SK-N-SH (cell line): ENCODE data around the gene GPC4. TPM values are rescaled to one million over a fixed set of nuclear protein-coding genes. Genes with fewer than 3 reads are reported as not detected.

Source experiments
- CTCF ChIA-PET: fragments of 300-600, 350-600 bp; formaldehyde crosslinking; extraction: SDS; loops from one replicate; lab custom pipeline; 2021; lab: Yijun Ruan, JAX
- POLR2A ChIA-PET: fragments of 350-600 bp; sonication (Branson Sonifier 250); formaldehyde crosslinking; extraction: SDS; loops from one replicate; lab custom pipeline; 2020; ENCODE audit warnings: antibody characterized with exemption, inconsistent platforms; lab: Yijun Ruan, JAX
- DNase-seq: peaks from one replicate; pipeline ENCODE4 v3.0.0; 2012
- H2AFZ ChIP-seq: fragments of 200-600 bp; sonication (generic); 2 replicates; pipeline ENCODE4 v1.8.1; 2016; ENCODE audit warnings: antibody characterized with exemption, mild to moderate bottlenecking, low read depth
- H3F3A ChIP-seq: fragments of 200-600 bp; sonication (generic); replicated peaks from 2 replicates; pipeline ENCODE3; 2016; ENCODE audit warnings: antibody characterized with exemption, mild to moderate bottlenecking; ENCODE audit not compliant: insufficient read depth
- H3K27ac ChIP-seq, 2 experiments: fragments of 200-500 bp in 1 of 2; fragments of 200-600 bp in 1 of 2; sonication (Bioruptor generic) in 1 of 2; sonication (generic), shearing (Covaris generic) in 1 of 2; 2 replicates each; pipeline versions ENCODE4 v1.5.1 to v1.6.1; 2014 to 2016; ENCODE audit warnings: low read depth in 2 of 2, inconsistent platforms in 1 of 2, low read length in 1 of 2, mild to moderate bottlenecking in 1 of 2, mixed read lengths in 1 of 2
- H3K27me3 ChIP-seq: fragments of 200-600 bp; sonication (generic), shearing (Covaris generic); 2 replicates; pipeline ENCODE4 v1.6.1; 2016; ENCODE audit warnings: mixed run types; ENCODE audit not compliant: insufficient read depth
- H3K36me3 ChIP-seq, 2 experiments: fragments of 200-500 bp in 1 of 2; fragments of 200-600 bp in 1 of 2; sonication (Bioruptor generic) in 1 of 2; sonication (generic) in 1 of 2; replicated peaks in 1 of 2; 2 replicates each; pipeline versions ENCODE3 to v1.5.1; 2014 to 2016; ENCODE audit warnings: low read length in 1 of 2, mild to moderate bottlenecking in 1 of 2; ENCODE audit not compliant: insufficient read depth in 2 of 2, control insufficient read depth in 1 of 2
- H3K4me1 ChIP-seq, 2 experiments: fragments of 200-500 bp in 1 of 2; fragments of 200-600 bp in 1 of 2; sonication (Bioruptor generic) in 1 of 2; sonication (generic), shearing (Covaris generic) in 1 of 2; 2 replicates each; pipeline versions ENCODE4 v1.5.1 to v1.6.1; 2014 to 2016; ENCODE audit warnings: low read depth in 1 of 2, low read length in 1 of 2, mixed run types in 1 of 2; ENCODE audit not compliant: insufficient read depth in 2 of 2, control insufficient read depth in 1 of 2
- H3K4me2 ChIP-seq: fragments of 200-600 bp; sonication (generic), shearing (Covaris generic); 2 replicates; pipeline ENCODE4 v1.6.1; 2017; ENCODE audit warnings: mixed run types
- H3K4me3 ChIP-seq, 2 experiments: fragments of 200-500 bp in 1 of 2; fragments of 200-600 bp in 1 of 2; sonication (Bioruptor generic) in 1 of 2; sonication (generic), shearing (Covaris generic) in 1 of 2; 2 replicates each; pipeline versions ENCODE4 v1.5.1 to v1.8.1; 2014 to 2016; ENCODE audit warnings: low read depth in 2 of 2, inconsistent platforms in 1 of 2, low read length in 1 of 2, mild to moderate bottlenecking in 1 of 2, mixed read lengths in 1 of 2, moderate library complexity in 1 of 2
- H3K79me2 ChIP-seq: fragments of 200-600 bp; sonication (generic); 2 replicates; pipeline ENCODE4 v1.8.1; 2017; ENCODE audit warnings: mild to moderate bottlenecking; ENCODE audit not compliant: insufficient read depth
- H3K9ac ChIP-seq: fragments of 200-600 bp; sonication (generic); 2 replicates; pipeline ENCODE4 v1.6.1; 2017; ENCODE audit warnings: mixed run types
- H3K9me2 ChIP-seq: fragments of 200-600 bp; sonication (generic); 2 replicates; pipeline ENCODE4 v1.6.1; 2017; ENCODE audit warnings: mixed run types
- H3K9me3 ChIP-seq: fragments of 200-600 bp; sonication (generic); 2 replicates; pipeline ENCODE4 v1.6.1; 2017; ENCODE audit warnings: mixed run types, mild to moderate bottlenecking, moderate library complexity
- H4K20me1 ChIP-seq: fragments of 200-600 bp; sonication (generic); 2 replicates; pipeline ENCODE4 v1.6.1; 2017; ENCODE audit warnings: mild to moderate bottlenecking, mixed run types; ENCODE audit not compliant: insufficient read depth
- CTCF ChIP-seq: fragments of 200-600 bp; sonication (generic); IDR thresholded peaks from 2 replicates; pipeline ENCODE4 v1.6.1; 2017; ENCODE audit warnings: antibody characterized with exemption, mild to moderate bottlenecking, moderate library complexity
- ELF1 ChIP-seq: IDR thresholded peaks from 2 replicates; pipeline ENCODE4 v1.4.0; 2012
- EZH2phosphoT487 ChIP-seq: fragments of 200-600 bp; sonication (generic); IDR thresholded peaks from 2 replicates; pipeline ENCODE4 v1.6.1; 2017; ENCODE audit warnings: low read depth, mixed run types, mild to moderate bottlenecking, antibody characterized with exemption, moderate library complexity, borderline replicate concordance
- FOXM1 ChIP-seq: IDR thresholded peaks from 2 replicates; pipeline ENCODE4 v1.4.0; 2012; ENCODE audit warnings: low read depth, mild to moderate bottlenecking
- GABPA ChIP-seq: IDR thresholded peaks from 2 replicates; pipeline ENCODE4 v1.4.0; 2012; ENCODE audit warnings: low read depth, mild to moderate bottlenecking
- MXI1 ChIP-seq: IDR thresholded peaks from 2 replicates; pipeline ENCODE4 v1.6.1; 2012; ENCODE audit warnings: mild to moderate bottlenecking, low read depth, low read length, improper control_type of control experiment
- RAD21 ChIP-seq: IDR thresholded peaks from 2 replicates; pipeline ENCODE4 v1.6.1; 2012; ENCODE audit warnings: mild to moderate bottlenecking, low read length
- SIN3A ChIP-seq: IDR thresholded peaks from 2 replicates; pipeline ENCODE4 v1.6.1; 2012; ENCODE audit warnings: low read depth, mild to moderate bottlenecking, low read length, moderate library complexity, borderline replicate concordance
- SMC3 ChIP-seq: IDR thresholded peaks from 2 replicates; pipeline ENCODE4 v1.6.1; 2012; ENCODE audit warnings: low read depth, low read length, improper control_type of control experiment
- TEAD4 ChIP-seq: IDR thresholded peaks from 2 replicates; pipeline ENCODE4 v1.4.0; 2012; ENCODE audit warnings: mild to moderate bottlenecking, borderline replicate concordance; ENCODE audit not compliant: insufficient read depth
- YY1 ChIP-seq: IDR thresholded peaks from 2 replicates; pipeline ENCODE4 v1.4.0; 2012; ENCODE audit warnings: low read depth, mild to moderate bottlenecking
- WGBS: methylation state at CpG from one replicate; pipeline ENCODE4 v1.1.6; 2017; ENCODE audit warnings: low lambda C conversion rate; 5-methylcytosine and 5-hydroxymethylcytosine counted together
- polyA plus RNA-seq, 3 experiments: library from polyadenylated mRNA; depleted of rRNA; stranded (reverse); fragments of >200 nt; gene quantifications; 2 replicates each; pipeline ENCODE4 v1.2.3, GENCODE V29; 2012
- TF ChIP-seq, protein P1 (sequence below): fragments of 150-350 bp; IDR thresholded peaks from 2 replicates; pipeline ENCODE4 v1.6.1; 2016; ENCODE audit warnings: mild to moderate bottlenecking, low read depth, low read length

The GPC4 gene
- polyA plus RNA-seq, 1 of the 3 experiments (the other 2 are of a cell fraction), result 0.16 TPM

DNA sequence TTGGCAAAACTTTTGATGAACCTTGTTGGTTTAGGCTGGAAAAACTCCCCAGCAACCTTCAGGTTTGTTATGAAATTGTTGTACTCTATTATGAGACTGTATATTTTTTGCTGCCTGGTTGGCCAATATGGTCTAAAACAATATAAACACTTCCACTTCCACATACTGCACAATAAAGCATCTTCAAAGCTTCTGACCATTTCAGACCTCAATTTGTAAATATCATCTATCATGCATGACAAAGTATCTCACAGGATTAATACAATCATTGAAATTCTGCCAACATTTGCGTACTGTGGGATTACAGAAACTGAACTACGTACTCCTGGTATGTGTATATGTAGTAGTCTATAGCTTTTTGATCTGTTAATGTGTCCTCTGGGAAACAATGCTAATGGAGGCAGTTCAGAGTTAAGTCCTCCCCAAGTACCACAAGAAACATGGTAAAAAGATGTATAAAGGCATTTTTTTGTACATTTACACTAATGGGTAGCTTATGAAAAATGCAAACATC, 40.4 kb downstream of the GPC4 start (continued):
- no peak for TF ChIP-seq SIN3A

- no peaks in the 10 kb centered on the region; a peak in 1 of 4 replicates for H3K4me1 ChIP-seq
- no peak overlapping the region for H3K9ac ChIP-seq
- CTCF ChIA-PET, result no interaction called here
- WGBS, result 21% methylated on average over 2 of the region's 2 CpGs
- H3K27ac ChIP-seq, result no peak overlapping the region
- 0 out of 2 replicates have a peak, but pooled peaks cover 2% of the 10 kb centered on the region for H4K20me1 ChIP-seq
- TF ChIP-seq SMC3, result no peak
- no peak for TF ChIP-seq ELF1
- TF ChIP-seq MXI1, result no peak
- TF ChIP-seq YY1, result no peak
- no peak for TF ChIP-seq CTCF
- TF ChIP-seq RAD21, result no peak
- no peak for TF ChIP-seq GABPA
- no peaks in the 10 kb centered on the region for H3F3A ChIP-seq
- H2AFZ ChIP-seq, result no peak overlapping the region
- H3K4me2 ChIP-seq, result no peak overlapping the region
- no peaks in the 10 kb centered on the region for H3K79me2 ChIP-seq
- no peak overlapping the region for H3K4me3 ChIP-seq
- H3K9me3 ChIP-seq, result no peaks in the 10 kb centered on the region
- DNase-seq, result no peak
- H3K36me3 ChIP-seq, result no peaks in the 10 kb centered on the region
- H3K9me2 ChIP-seq, result no peaks in the 10 kb centered on the region
- no peaks in the 10 kb centered on the region; the same call in 1 of the 2 replicates for H3K27me3 ChIP-seq
- POLR2A ChIA-PET, result no interaction called here
Measured at GRCh38 chrX:133373386-133374079, 41.8 kb downstream of the GPC4 start.

DNA sequence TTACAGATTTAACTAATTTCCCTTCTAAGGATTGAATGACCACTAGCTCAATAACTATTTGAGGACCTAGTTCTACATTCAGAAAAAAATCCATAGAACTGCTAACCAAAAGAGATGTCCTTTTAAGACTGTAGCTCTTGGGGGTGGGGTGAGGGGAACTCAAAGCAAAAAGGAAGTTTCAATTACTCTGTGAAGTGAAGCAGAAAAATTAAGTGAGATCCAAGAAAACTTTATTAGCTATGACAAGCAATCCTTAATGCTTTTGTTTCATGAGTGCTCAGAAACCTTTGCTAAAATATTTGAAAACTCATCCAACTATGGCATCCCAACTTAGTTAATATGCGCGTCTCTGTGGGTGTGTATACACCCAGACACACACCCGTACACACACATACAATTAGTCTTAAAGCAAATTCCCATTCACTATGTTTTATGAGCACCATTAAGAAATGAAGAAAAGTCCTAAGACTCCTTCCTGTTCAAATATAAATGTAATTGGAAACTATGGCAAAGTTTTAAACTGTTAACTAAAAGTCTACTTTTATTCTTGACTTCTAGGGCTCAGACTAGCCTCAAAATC, 44.5 kb downstream of the GPC4 start:
- Histone ChIP-seq H3K9me2 (no peaks in the 10 kb centered on the region), H3K4me3 (no peak overlapping the region), H3K27ac (no peak overlapping the region), H3K79me2 (no peaks in the 10 kb centered on the region), H4K20me1 (0 out of 2 replicates have a peak, but pooled peaks cover 2% of the 10 kb centered on the region), H2AFZ (no peak overlapping the region), H3K4me2 (no peak overlapping the region), H3K9me3 (no peaks in the 10 kb centered on the region), H3K27me3 (no peaks in the 10 kb centered on the region; the same call in 1 of the 2 replicates), H3K4me1 (no peaks in the 10 kb centered on the region), H3F3A (no peaks in the 10 kb centered on the region), H3K36me3 (no peaks in the 10 kb centered on the region), H3K9ac (no peak overlapping the region)
- DNase-seq, result no peak
- TF ChIP-seq SIN3A (no peak), EZH2phosphoT487 (no peak), FOXM1 (no peak), YY1 (no peak), TEAD4 (no peak)
- TF ChIP-seq, protein P1, sequence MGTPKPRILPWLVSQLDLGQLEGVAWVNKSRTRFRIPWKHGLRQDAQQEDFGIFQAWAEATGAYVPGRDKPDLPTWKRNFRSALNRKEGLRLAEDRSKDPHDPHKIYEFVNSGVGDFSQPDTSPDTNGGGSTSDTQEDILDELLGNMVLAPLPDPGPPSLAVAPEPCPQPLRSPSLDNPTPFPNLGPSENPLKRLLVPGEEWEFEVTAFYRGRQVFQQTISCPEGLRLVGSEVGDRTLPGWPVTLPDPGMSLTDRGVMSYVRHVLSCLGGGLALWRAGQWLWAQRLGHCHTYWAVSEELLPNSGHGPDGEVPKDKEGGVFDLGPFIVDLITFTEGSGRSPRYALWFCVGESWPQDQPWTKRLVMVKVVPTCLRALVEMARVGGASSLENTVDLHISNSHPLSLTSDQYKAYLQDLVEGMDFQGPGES, result no peak
- ChIA-PET POLR2A (no interaction called here), CTCF (interaction anchor here (0.7 kb wide), 1 partner anchor 19 kb away, joined by 4 read pairs; no protein-coding TSS in a partner anchor)
- 31% methylated on average over 3 of the region's 3 CpGs for WGBS
